ENCODE results near the gene TRAPPC3L.

GRCh38 chr6:116528133-116528532, 17.4 kb downstream of the TRAPPC3L start:
- TF ChIP-seq CTCF (IDR thresholded peaks at IDR 0.05) (no peak), RCOR1 (IDR thresholded peaks at IDR 0.05; ENCODE audit: low read depth, low read length) (no peak), RAD21 (conservative IDR thresholded peaks at IDR 0.05 in 1 of 2, IDR thresholded peaks at IDR 0.05 in 1 of 2) (no peak), HOXA7 (CRISPR knock-in tag; IDR thresholded peaks at IDR 0.05) (no peak), E2F6 (IDR thresholded peaks at IDR 0.05; ENCODE audit: borderline replicate concordance, low read depth) (no peak), RFX5 (IDR thresholded peaks at IDR 0.05) (no peak), PBX3 (IDR thresholded peaks at IDR 0.05) (no peak), MAZ (IDR thresholded peaks at IDR 0.05; ENCODE audit: borderline replicate concordance, low read depth, low read length) (no peak), EP300 (IDR thresholded peaks at IDR 0.05) (no peak), HMGXB4 (CRISPR knock-in tag; IDR thresholded peaks at IDR 0.05; ENCODE audit: borderline replicate concordance) (no peak), POLR2A (IDR thresholded peaks at IDR 0.05; ENCODE audit: low read length) (no peak), ESRRA (IDR thresholded peaks at IDR 0.05; ENCODE audit: borderline replicate concordance, low read length) (no peak), USF2 (IDR thresholded peaks at IDR 0.05) (no peak)

Measured in A549 (cell line).